Measurements from ENCODE around the gene DDOST. TPM values are rescaled to one million over a fixed set of nuclear protein-coding genes. Genes with fewer than 3 reads are reported as not detected.
A peak's percentile ranks its signal among the peaks of the same experiment; 100 is the strongest.

DDOST gene
- total RNA-seq, 1 donor from 2014 or later, result 179 TPM

GRCh38 chr1:20697563-20697962 is 36.4 kb upstream of the DDOST start:
- DNase-seq (ENCODE audit: low read depth, low spot score), result no peak
- no peak overlapping the region for H3K4me3 Mint-ChIP-seq
- no peaks in the 10 kb centered on the region for H3K36me3 Mint-ChIP-seq (ENCODE audit: low read depth)
- no peaks in the 10 kb centered on the region for H3K27me3 Mint-ChIP-seq (ENCODE audit: low read depth)
- TF ChIP-seq CTCF (conservative IDR thresholded peaks at IDR 0.05), result no peak
- no peaks in the 10 kb centered on the region for H3K9me3 Mint-ChIP-seq
- no peak overlapping the region for H3K27ac Mint-ChIP-seq (ENCODE audit: unreplicated experiment)
- peaks cover 13% of the 10 kb centered on the region for H3K4me1 Mint-ChIP-seq

GRCh38 chr1:20696397-20697333 is 35.5 kb upstream of the DDOST start:
- no peaks in the 10 kb centered on the region for H3K36me3 Mint-ChIP-seq (ENCODE audit: low read depth)
- H3K27me3 Mint-ChIP-seq (ENCODE audit: low read depth), result no peaks in the 10 kb centered on the region
- TF ChIP-seq CTCF (conservative IDR thresholded peaks at IDR 0.05), result peak; percentile 99
- peak; percentile 91 for DNase-seq (ENCODE audit: low read depth, low spot score)
- peak overlapping the region; percentile 87 for H3K4me3 Mint-ChIP-seq
- H3K9me3 Mint-ChIP-seq, result no peaks in the 10 kb centered on the region
- H3K27ac Mint-ChIP-seq (ENCODE audit: unreplicated experiment), result peak overlapping the region; percentile 84
- H3K4me1 Mint-ChIP-seq, result peaks cover 12% of the 10 kb centered on the region

DNA sequence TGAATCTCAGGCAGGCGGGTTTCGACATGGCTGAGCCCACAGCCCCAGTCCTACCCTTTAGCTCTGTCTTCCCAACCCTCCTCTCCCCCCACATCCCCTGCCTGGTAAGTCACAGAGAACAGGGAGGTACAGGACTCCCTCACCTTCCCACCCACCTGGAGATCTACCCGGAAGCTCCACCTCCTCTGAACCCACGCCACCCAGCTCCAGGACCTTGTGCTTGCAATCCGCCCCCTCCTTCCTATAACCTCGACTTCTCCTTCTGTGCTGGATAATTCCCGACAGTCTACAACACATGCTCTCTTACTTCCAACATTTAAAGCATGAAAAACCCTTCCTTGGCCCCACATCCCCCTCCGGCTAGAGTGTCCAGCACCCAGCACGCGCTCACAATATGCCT is 34.3 kb upstream of the DDOST start:
- no peak for TF ChIP-seq CTCF (conservative IDR thresholded peaks at IDR 0.05)
- no peak overlapping the region for H3K27ac Mint-ChIP-seq (ENCODE audit: unreplicated experiment)
- no peak for DNase-seq (ENCODE audit: low read depth, low spot score)
- no peaks in the 10 kb centered on the region for H3K36me3 Mint-ChIP-seq (ENCODE audit: low read depth)
- H3K9me3 Mint-ChIP-seq, result no peaks in the 10 kb centered on the region
- no peaks in the 10 kb centered on the region for H3K27me3 Mint-ChIP-seq (ENCODE audit: low read depth)
- H3K4me3 Mint-ChIP-seq, result no peak overlapping the region
- H3K4me1 Mint-ChIP-seq, result peaks cover 12% of the 10 kb centered on the region

GRCh38 chr1:20693623-20694022 is 32.5 kb upstream of the DDOST start:
- no peak for DNase-seq (ENCODE audit: low read depth, low spot score)
- Mint-ChIP-seq H3K4me1 (peaks cover 12% of the 10 kb centered on the region), H3K27me3 (ENCODE audit: low read depth) (no peaks in the 10 kb centered on the region), H3K9me3 (no peaks in the 10 kb centered on the region), H3K4me3 (no peak overlapping the region), H3K36me3 (ENCODE audit: low read depth) (no peaks in the 10 kb centered on the region), H3K27ac (ENCODE audit: unreplicated experiment) (no peak overlapping the region)
- no peak for TF ChIP-seq CTCF (conservative IDR thresholded peaks at IDR 0.05)

- peaks cover 7% of the 10 kb centered on the region for H3K4me1 Mint-ChIP-seq
- DNase-seq (ENCODE audit: low read depth, low spot score), result no peak
- no peak overlapping the region for H3K27ac Mint-ChIP-seq (ENCODE audit: unreplicated experiment)
- H3K9me3 Mint-ChIP-seq, result no peaks in the 10 kb centered on the region
- no peaks in the 10 kb centered on the region for H3K36me3 Mint-ChIP-seq (ENCODE audit: low read depth)
- no peaks in the 10 kb centered on the region for H3K27me3 Mint-ChIP-seq (ENCODE audit: low read depth)
- TF ChIP-seq CTCF (conservative IDR thresholded peaks at IDR 0.05), result no peak
- no peak overlapping the region for H3K4me3 Mint-ChIP-seq
Observed at GRCh38 chr1:20691872-20692271, 30.7 kb upstream of the DDOST start.
